ENCODE results near the gene SLC6A7. TPM values are rescaled to one million over a fixed set of nuclear protein-coding genes. Genes with fewer than 3 reads are reported as not detected.

Gene SLC6A7
- total RNA-seq, 4 donors from 2014 or later: not detected

GRCh38 chr5:150156027-150156368, 33.9 kb upstream of the SLC6A7 start:
- DNase-seq (ENCODE audit: low spot score): no peak
- no peak for ATAC-seq (ENCODE audit: low FRiP score)
- no peak for TF ChIP-seq CTCF (IDR thresholded peaks at IDR 0.05)

- DNase-seq (ENCODE audit: low spot score) (no peak), ATAC-seq (ENCODE audit: low FRiP score) (no peak)
- TF ChIP-seq CTCF (IDR thresholded peaks at IDR 0.05): no peak
These were observed 33.3 kb upstream of the SLC6A7 start for GRCh38 chr5:150156540-150156939.

- no peak for TF ChIP-seq CTCF (IDR thresholded peaks at IDR 0.05)
- DNase-seq (ENCODE audit: low spot score) (no peak), ATAC-seq (ENCODE audit: low FRiP score) (no peak)
These were observed 32.7 kb upstream of the SLC6A7 start for GRCh38 chr5:150157168-150157567.

GRCh38 chr5:150158170-150158949, 31.5 kb upstream of the SLC6A7 start:
- no peak for TF ChIP-seq CTCF (IDR thresholded peaks at IDR 0.05)
- no peak for ATAC-seq (ENCODE audit: low FRiP score)
- no peak for DNase-seq (ENCODE audit: low spot score)

- no peak for ATAC-seq (ENCODE audit: low FRiP score)
- DNase-seq (ENCODE audit: low spot score): no peak
- no peak for TF ChIP-seq CTCF (IDR thresholded peaks at IDR 0.05)
These were observed 30.8 kb upstream of the SLC6A7 start for GRCh38 chr5:150159031-150159430.

- TF ChIP-seq CTCF (IDR thresholded peaks at IDR 0.05): no peak
- DNase-seq (ENCODE audit: low spot score) (no peak), ATAC-seq (ENCODE audit: low FRiP score) (no peak)
These were observed 30.1 kb upstream of the SLC6A7 start for GRCh38 chr5:150159741-150160179.

- ATAC-seq (ENCODE audit: low FRiP score): no peak
- no peak for TF ChIP-seq CTCF (IDR thresholded peaks at IDR 0.05)
- no peak for DNase-seq (ENCODE audit: low spot score)
These were observed 29.3 kb upstream of the SLC6A7 start for GRCh38 chr5:150160448-150161081.

Measured in omental fat pad (tissue), 4 donors.